NT2/D1 (cell line): ENCODE results near the gene IL10RB.
"Not testable (repeated sequence)": the region's sequence is repeated elsewhere in the genome, so short reads cannot be mapped to it uniquely, and the experiment has no call there.

Experiments used
- DNase-seq: peaks from one replicate; pipeline ENCODE4 v3.0.0-alpha.2; 2011; ENCODE audit warnings: low read depth, low spot score
- H3K27me3 ChIP-seq: 2 replicates; pipeline ENCODE4 v1.6.0; 2011; ENCODE audit warnings: mild to moderate bottlenecking; ENCODE audit not compliant: insufficient read length, insufficient read depth
- H3K36me3 ChIP-seq: 2 replicates; pipeline ENCODE4 v1.6.1; 2011; ENCODE audit warnings: mild to moderate bottlenecking, low read length, mixed read lengths; ENCODE audit not compliant: insufficient read depth, insufficient read length
- H3K4me1 ChIP-seq: 2 replicates; pipeline ENCODE4 v1.5.1; 2011; ENCODE audit not compliant: insufficient read depth, insufficient read length
- H3K4me3 ChIP-seq: 2 replicates; pipeline ENCODE4 v1.5.1; 2011; ENCODE audit warnings: low read depth; ENCODE audit not compliant: insufficient read length
- H3K9ac ChIP-seq: 2 replicates; pipeline ENCODE4 v1.6.0; 2011; ENCODE audit warnings: low read depth; ENCODE audit not compliant: insufficient read length
- H3K9me3 ChIP-seq: 2 replicates; pipeline ENCODE4 v1.5.1; 2011; ENCODE audit warnings: mild to moderate bottlenecking, low read length; ENCODE audit not compliant: insufficient read depth
- SUZ12 ChIP-seq: IDR thresholded peaks from 2 replicates; pipeline ENCODE4 v1.6.1; 2011; ENCODE audit not compliant: insufficient read length, insufficient read depth; ENCODE audit errors: extremely low read depth
- YY1 ChIP-seq: IDR thresholded peaks from 2 replicates; pipeline ENCODE4 v1.6.1; 2011; ENCODE audit not compliant: insufficient read length, insufficient read depth
- ZNF274 ChIP-seq: IDR thresholded peaks from 2 replicates; pipeline ENCODE4 v1.6.1; 2011; ENCODE audit warnings: mild to moderate bottlenecking, low read depth, low read length

Gene IL10RB

GRCh38 chr21:33314111-33314510 lies 47.9 kb downstream of the IL10RB start:
- H3K4me3 ChIP-seq: no peak overlapping the region
- H3K4me1 ChIP-seq: no peaks in the 10 kb centered on the region
- no peaks in the 10 kb centered on the region for H3K27me3 ChIP-seq
- no peak for DNase-seq
- TF ChIP-seq ZNF274 (no peak), SUZ12 (no peak), YY1 (no peak)
- H3K36me3 ChIP-seq: no peaks in the 10 kb centered on the region
- no peaks in the 10 kb centered on the region for H3K9me3 ChIP-seq
- H3K9ac ChIP-seq: no peak overlapping the region

GRCh38 chr21:33315946-33316710 lies 50.0 kb downstream of the IL10RB start:
- no peak overlapping the region for H3K4me3 ChIP-seq
- TF ChIP-seq SUZ12: no peak
- TF ChIP-seq ZNF274: no peak
- TF ChIP-seq YY1: no peak
- H3K9ac ChIP-seq: no peak overlapping the region
- H3K4me1 ChIP-seq: no peaks in the 10 kb centered on the region
- no peaks in the 10 kb centered on the region for H3K36me3 ChIP-seq
- no peaks in the 10 kb centered on the region for H3K9me3 ChIP-seq
- no peaks in the 10 kb centered on the region for H3K27me3 ChIP-seq
- DNase-seq: no peak

- DNase-seq: no peak
- Histone ChIP-seq H3K4me3 (no peak overlapping the region), H3K36me3 (no peaks in the 10 kb centered on the region), H3K4me1 (no peaks in the 10 kb centered on the region), H3K9me3 (peaks cover 5% of the 10 kb centered on the region; the same call in 1 of the 2 replicates), H3K9ac (no peak overlapping the region), H3K27me3 (no peaks in the 10 kb centered on the region)
- TF ChIP-seq ZNF274 (no peak), YY1 (no peak), SUZ12 (no peak)
Measured at GRCh38 chr21:33317145-33317544, 51.0 kb downstream of the IL10RB start.

GRCh38 chr21:33317786-33318486 lies 51.8 kb downstream of the IL10RB start:
- Histone ChIP-seq H3K9ac (no peak overlapping the region), H3K9me3 (peaks cover 5% of the 10 kb centered on the region; the same call in 1 of the 2 replicates), H3K4me1 (no peaks in the 10 kb centered on the region), H3K36me3 (no peaks in the 10 kb centered on the region), H3K27me3 (no peaks in the 10 kb centered on the region), H3K4me3 (no peak overlapping the region)
- no peak for TF ChIP-seq SUZ12
- no peak for TF ChIP-seq YY1
- no peak for TF ChIP-seq ZNF274
- no peak for DNase-seq

- not testable (repeated sequence) for DNase-seq, H3K9ac ChIP-seq, H3K27me3 ChIP-seq, H3K9me3 ChIP-seq, H3K4me3 ChIP-seq, H3K36me3 ChIP-seq, H3K4me1 ChIP-seq
Measured at GRCh38 chr21:33321005-33321404, 54.8 kb downstream of the IL10RB start.

- Histone ChIP-seq H3K9ac (peak overlapping the region; percentile 94), H3K4me3 (peak overlapping the region; percentile 93)
- H3K4me1 ChIP-seq, H3K36me3 ChIP-seq, H3K27me3 ChIP-seq, H3K9me3 ChIP-seq, DNase-seq: not testable (repeated sequence)
Measured at GRCh38 chr21:33323610-33324009, 57.4 kb downstream of the IL10RB start.

- TF ChIP-seq ZNF274 (no peak), YY1 (peak; percentile 50), SUZ12 (no peak)
- no peaks in the 10 kb centered on the region for H3K27me3 ChIP-seq
- peak within 1 kb of the TSS; percentile 93 for H3K4me3 ChIP-seq
- H3K4me1 ChIP-seq: no peaks in the 10 kb centered on the region
- peaks cover 6% of the 10 kb centered on the region for H3K36me3 ChIP-seq
- peak within 1 kb of the TSS; percentile 94 for H3K9ac ChIP-seq
- H3K9me3 ChIP-seq: peaks cover 9% of the 10 kb centered on the region; the same call in 1 of the 2 replicates
- DNase-seq: peak; percentile 100
Measured at GRCh38 chr21:33324291-33325221, 58.4 kb downstream of the IL10RB start, which contains the start of gene IFNAR1. Gene IFNAR1 (plus strand): TSS chr21:33324970. CDS start chr21:33325056, 86 bp downstream.
